GM23338 (cell line): Measurements from ENCODE around the gene MYADM. TPM values are rescaled to one million over a fixed set of nuclear protein-coding genes. Genes with fewer than 3 reads are reported as not detected.

Experiments used
- ATAC-seq: fragments of 200-7000 bp; cut with Tn5 transposase; 3 replicates; pipeline ENCODE4 v1.9.1; 2020
- DNase-seq: peaks from one replicate; pipeline ENCODE4 v3.0.0-alpha.2; 2015; ENCODE audit warnings: low spot score
- H2AFZ ChIP-seq: fragments of 200-600 bp; sonication (generic); 2 replicates; pipeline ENCODE4 v1.8.0; 2016; ENCODE audit warnings: antibody characterized with exemption, mild to moderate bottlenecking, moderate library complexity
- H3F3A ChIP-seq: fragments of 200-600 bp; sonication (generic); replicated peaks from 2 replicates; pipeline ENCODE4 v1.8.0; 2017; ENCODE audit warnings: antibody characterized with exemption, mixed run types, low read depth
- H3K27ac ChIP-seq: fragments of 200-600 bp; sonication (generic); 2 replicates; pipeline ENCODE4 v1.6.1; 2016; ENCODE audit warnings: low read depth
- H3K27me3 ChIP-seq: fragments of 200-600 bp; sonication (generic); 2 replicates; pipeline ENCODE4 v1.8.0; 2016; ENCODE audit warnings: mild to moderate bottlenecking, mixed run types, moderate library complexity; ENCODE audit not compliant: insufficient read depth
- H3K36me3 ChIP-seq: fragments of 200-600 bp; sonication (generic); 2 replicates; pipeline ENCODE4 v1.8.0; 2016; ENCODE audit warnings: mild to moderate bottlenecking; ENCODE audit not compliant: insufficient read depth
- H3K4me1 ChIP-seq: fragments of 200-600 bp; sonication (generic); 2 replicates; pipeline ENCODE4 v1.8.0; 2016; ENCODE audit warnings: mild to moderate bottlenecking, moderate library complexity; ENCODE audit not compliant: insufficient read depth
- H3K4me2 ChIP-seq: fragments of 200-600 bp; sonication (generic); 2 replicates; pipeline ENCODE4 v1.7.1; 2017; ENCODE audit warnings: mixed run types
- H3K4me3 ChIP-seq: fragments of 200-600 bp; sonication (generic); 2 replicates; pipeline ENCODE4 v1.6.1; 2016; ENCODE audit warnings: mixed run types
- H3K79me2 ChIP-seq: fragments of 200-600 bp; sonication (generic); replicated peaks from 2 replicates; pipeline ENCODE4 v1.8.0; 2017; ENCODE audit warnings: mild to moderate bottlenecking; ENCODE audit not compliant: insufficient read depth
- H3K9me2 ChIP-seq: fragments of 200-600 bp; sonication (generic); 2 replicates; pipeline ENCODE4 v1.8.0; 2017; ENCODE audit not compliant: insufficient read depth
- H4K20me1 ChIP-seq: fragments of 200-600 bp; sonication (generic); replicated peaks from 2 replicates; pipeline ENCODE4 v1.8.0; 2017; ENCODE audit warnings: mild to moderate bottlenecking; ENCODE audit not compliant: insufficient read depth
- H3K27ac Mint-ChIP-seq: 2 replicates; pipeline ENCODE4 v1.8.0; 2020; ENCODE audit warnings: inconsistent platforms, mild to moderate bottlenecking, moderate library complexity, mixed read lengths
- H3K27me3 Mint-ChIP-seq: 3 replicates; pipeline ENCODE4 v1.8.0; 2022; ENCODE audit warnings: low read depth, mild to moderate bottlenecking, moderate library complexity, mixed read lengths, inconsistent platforms; ENCODE audit not compliant: insufficient read depth, poor library complexity
- H3K36me3 Mint-ChIP-seq: 3 replicates; pipeline ENCODE4 v1.8.0; 2021; ENCODE audit warnings: low read depth, mild to moderate bottlenecking, inconsistent platforms, moderate library complexity, mixed read lengths
- H3K4me1 Mint-ChIP-seq: 3 replicates; pipeline ENCODE4 v1.8.0; 2020; ENCODE audit warnings: mild to moderate bottlenecking, inconsistent platforms, mixed read lengths
- H3K4me3 Mint-ChIP-seq: 3 replicates; pipeline ENCODE4 v1.8.0; 2021; ENCODE audit warnings: moderate library complexity, mild to moderate bottlenecking, inconsistent platforms, mixed read lengths
- H3K9me3 Mint-ChIP-seq: 3 replicates; pipeline ENCODE4 v1.8.0; 2020; ENCODE audit warnings: moderate library complexity, mild to moderate bottlenecking, inconsistent platforms, mixed read lengths
- CREB1 ChIP-seq: fragments of 250-450 bp; sonication (Bioruptor Pico); IDR thresholded peaks from 2 replicates; pipeline ENCODE4 v1.5.0; 2020; ENCODE audit warnings: low read depth, mild to moderate bottlenecking, moderate library complexity
- CTCF ChIP-seq, 2 experiments: fragments of 200-600 bp in 1 of 2; sonication (generic) in 1 of 2; conservative IDR thresholded peaks; 2 replicates each; pipeline versions ENCODE4 v1.5.1 to v1.6.1; 2016 to 2017; ENCODE audit warnings: antibody characterized with exemption in 2 of 2, low read depth in 2 of 2, mild to moderate bottlenecking in 2 of 2, moderate library complexity in 1 of 2
- ETS1 ChIP-seq: IDR thresholded peaks from 2 replicates; pipeline ENCODE4 v1.6.1; 2016; ENCODE audit warnings: antibody characterized with exemption
- EZH2 ChIP-seq: fragments of 200-600 bp; sonication (generic); IDR thresholded peaks from one replicate; pipeline ENCODE4 v1.8.0; 2017; ENCODE audit warnings: antibody characterized with exemption, mild to moderate bottlenecking, low read depth; ENCODE audit not compliant: unreplicated experiment
- JUNB ChIP-seq: IDR thresholded peaks from one replicate; pipeline ENCODE4 v1.6.1; 2016; ENCODE audit warnings: antibody characterized with exemption; ENCODE audit not compliant: unreplicated experiment
- NANOG ChIP-seq: IDR thresholded peaks from 2 replicates; pipeline ENCODE4 v1.6.1; 2016; ENCODE audit warnings: antibody characterized with exemption, borderline replicate concordance
- REST ChIP-seq: IDR thresholded peaks from one replicate; pipeline ENCODE4 v1.6.1; 2018; ENCODE audit warnings: antibody characterized with exemption; ENCODE audit not compliant: unreplicated experiment
- STAT1 ChIP-seq: IDR thresholded peaks from one replicate; pipeline ENCODE4 v1.6.1; 2016; ENCODE audit warnings: antibody characterized with exemption; ENCODE audit not compliant: unreplicated experiment
- ZNF114 ChIP-seq: fragments of 250-450 bp; sonication (Bioruptor Pico); IDR thresholded peaks from 2 replicates; pipeline ENCODE4 v1.5.0; 2020; ENCODE audit warnings: mild to moderate bottlenecking, moderate library complexity
- ZNF331 ChIP-seq: fragments of 250-450 bp; sonication (Bioruptor Pico); IDR thresholded peaks from 2 replicates; pipeline ENCODE4 v1.5.0; 2020; ENCODE audit warnings: low read depth, mild to moderate bottlenecking, moderate library complexity
- ZNF462 ChIP-seq: fragments of 250-450 bp; sonication (Bioruptor Pico); IDR thresholded peaks from 2 replicates; pipeline ENCODE4 v1.5.0; 2020; ENCODE audit warnings: mild to moderate bottlenecking, moderate library complexity
- polyA plus RNA-seq: library from polyadenylated mRNA; unstranded; fragments of >200 nt; fragmentation: Nextera tagmentation; extraction: Ambion mirVana; gene quantifications from 2 replicates; pipeline ENCODE4 v1.2.1, GENCODE V29; 2016
- total RNA-seq: library from RNA; depleted of rRNA; stranded (reverse); fragments of >200 nt; shearing (Covaris generic); gene quantifications from 2 replicates; pipeline ENCODE4 v1.2.3, GENCODE V29; 2014

MYADM gene
- total and polyA plus RNA-seq, 2 experiments from 2014 or later: 49.9 to 57.1 TPM

- no peak for TF ChIP-seq JUNB
- no peak for TF ChIP-seq NANOG
- no peak for TF ChIP-seq STAT1
- TF ChIP-seq CREB1: no peak
- TF ChIP-seq CTCF (conservative IDR thresholded peaks at IDR 0.05; ENCODE audit: low read depth in 2 of 2): no peak
- no peak for TF ChIP-seq EZH2
These were observed 43.5 kb upstream of the MYADM start, which contains the start of gene NLRP12 (continued) for GRCh38 chr19:53824134-53824611.

GRCh38 chr19:53826876-53827275, 40.8 kb upstream of the MYADM start:
- peaks cover 25% of the 10 kb centered on the region for H3K4me1 Mint-ChIP-seq
- Histone ChIP-seq H3K4me3 (no peak overlapping the region), H3K27me3 (no peaks in the 10 kb centered on the region), H3F3A (peaks cover 16% of the 10 kb centered on the region), H3K4me1 (peaks cover 22% of the 10 kb centered on the region), H2AFZ (no peak overlapping the region), H3K9me2 (no peaks in the 10 kb centered on the region; the same call in 1 of the 2 replicates), H4K20me1 (no peaks in the 10 kb centered on the region), H3K27ac (no peak overlapping the region), H3K4me2 (no peak overlapping the region), H3K36me3 (peaks cover under 1% of the 10 kb centered on the region; the same call in 1 of the 2 replicates), H3K79me2 (peaks cover 26% of the 10 kb centered on the region)
- TF ChIP-seq EZH2 (no peak), ZNF331 (CRISPR knock-in tag) (no peak), ZNF114 (CRISPR knock-in tag) (no peak), REST (no peak), ETS1 (no peak), ZNF462 (no peak), STAT1 (no peak)
- no peak overlapping the region for H3K4me3 Mint-ChIP-seq
- no peak overlapping the region for H3K27ac Mint-ChIP-seq
- no peak for ATAC-seq
- no peak for DNase-seq
- peaks cover 15% of the 10 kb centered on the region for H3K27me3 Mint-ChIP-seq
- H3K36me3 Mint-ChIP-seq: no peaks in the 10 kb centered on the region; the same call in 2 of the 3 replicates
- H3K9me3 Mint-ChIP-seq: no peaks in the 10 kb centered on the region; the same call in 1 of the 3 replicates
